Fibroblast of villous mesenchyme (primary cell): ENCODE measurements around the gene CLDN24. TPM values are rescaled to one million over a fixed set of nuclear protein-coding genes. Genes with fewer than 3 reads are reported as not detected.

Source experiments
- DNase-seq: peaks from one replicate; pipeline ENCODE4 v3.0.0-alpha.2; 2010; ENCODE audit warnings: low read depth
- H3K4me3 ChIP-seq: 2 replicates; pipeline ENCODE4 v1.5.1; 2011; ENCODE audit warnings: low read depth, mild to moderate bottlenecking, low read length
- total RNA-seq: library from RNA; depleted of rRNA; stranded (reverse); fragments of >200 nt; gene quantifications from 2 replicates; pipeline ENCODE4 v1.2.3, GENCODE V29; 2012
- TF ChIP-seq, protein P1 (sequence below): IDR thresholded peaks from 2 replicates; pipeline ENCODE4 v1.5.1; 2012; ENCODE audit warnings: low read depth, mild to moderate bottlenecking, low read length; ENCODE audit not compliant: insufficient read depth

CLDN24 gene
- total RNA-seq, 1 donor, result not detected

- H3K4me3 ChIP-seq, result no peak overlapping the region
- TF ChIP-seq, protein P1, sequence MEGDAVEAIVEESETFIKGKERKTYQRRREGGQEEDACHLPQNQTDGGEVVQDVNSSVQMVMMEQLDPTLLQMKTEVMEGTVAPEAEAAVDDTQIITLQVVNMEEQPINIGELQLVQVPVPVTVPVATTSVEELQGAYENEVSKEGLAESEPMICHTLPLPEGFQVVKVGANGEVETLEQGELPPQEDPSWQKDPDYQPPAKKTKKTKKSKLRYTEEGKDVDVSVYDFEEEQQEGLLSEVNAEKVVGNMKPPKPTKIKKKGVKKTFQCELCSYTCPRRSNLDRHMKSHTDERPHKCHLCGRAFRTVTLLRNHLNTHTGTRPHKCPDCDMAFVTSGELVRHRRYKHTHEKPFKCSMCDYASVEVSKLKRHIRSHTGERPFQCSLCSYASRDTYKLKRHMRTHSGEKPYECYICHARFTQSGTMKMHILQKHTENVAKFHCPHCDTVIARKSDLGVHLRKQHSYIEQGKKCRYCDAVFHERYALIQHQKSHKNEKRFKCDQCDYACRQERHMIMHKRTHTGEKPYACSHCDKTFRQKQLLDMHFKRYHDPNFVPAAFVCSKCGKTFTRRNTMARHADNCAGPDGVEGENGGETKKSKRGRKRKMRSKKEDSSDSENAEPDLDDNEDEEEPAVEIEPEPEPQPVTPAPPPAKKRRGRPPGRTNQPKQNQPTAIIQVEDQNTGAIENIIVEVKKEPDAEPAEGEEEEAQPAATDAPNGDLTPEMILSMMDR, result no peak
- DNase-seq, result no peak
Measured at GRCh38 chr4:183288955-183289354, 33.3 kb downstream of the CLDN24 start.

DNA sequence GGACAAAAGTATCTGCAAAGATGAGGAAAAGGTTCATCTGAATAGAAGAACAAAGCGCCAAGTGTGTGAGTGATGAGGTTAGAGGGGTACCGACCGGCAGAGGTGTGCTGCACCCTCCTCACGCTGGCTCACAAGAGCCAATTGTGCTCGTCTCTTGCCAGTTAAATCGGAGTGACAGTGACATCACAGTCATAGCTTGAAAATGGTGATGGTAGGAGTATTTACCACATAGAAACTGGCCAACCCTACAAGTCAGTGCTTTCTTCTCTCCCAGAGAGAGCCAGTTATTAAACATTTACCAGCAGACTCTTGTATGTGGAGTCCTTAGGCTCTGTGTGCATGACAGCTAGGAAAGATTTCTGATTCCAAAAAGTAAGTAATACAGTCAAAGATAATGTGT, 34.5 kb downstream of the CLDN24 start:
- TF ChIP-seq, protein P1, result no peak
- no peak overlapping the region for H3K4me3 ChIP-seq
- no peak for DNase-seq

GRCh38 chr4:183287309-183287659, 34.9 kb downstream of the CLDN24 start:
- H3K4me3 ChIP-seq, result no peak overlapping the region
- DNase-seq, result no peak
- TF ChIP-seq, protein P1, result no peak

GRCh38 chr4:183286590-183287308, 35.5 kb downstream of the CLDN24 start:
- no peak overlapping the region for H3K4me3 ChIP-seq
- no peak for DNase-seq
- TF ChIP-seq, protein P1, result no peak

GRCh38 chr4:183285886-183286285, 36.3 kb downstream of the CLDN24 start:
- TF ChIP-seq, protein P1, result no peak
- DNase-seq, result no peak
- H3K4me3 ChIP-seq, result no peak overlapping the region

- H3K4me3 ChIP-seq, result no peak overlapping the region
- TF ChIP-seq, protein P1, result no peak
- peak; percentile 82 for DNase-seq
Measured at GRCh38 chr4:183284965-183285364, 37.3 kb downstream of the CLDN24 start.

- peak; percentile 10 for DNase-seq
- TF ChIP-seq, protein P1, result no peak
- H3K4me3 ChIP-seq, result no peak overlapping the region
Measured at GRCh38 chr4:183284258-183284785, 37.9 kb downstream of the CLDN24 start.
